Activated CD8-positive, alpha-beta memory T cell treated with anti-CD3 and anti-CD28 coated beads for 24 hours (primary cell): ENCODE results near the gene MAP3K3.

Experiments
- DNase-seq: peaks from one replicate; pipeline ENCODE4 v3.0.0-alpha.2; 2020

Gene MAP3K3

DNA sequence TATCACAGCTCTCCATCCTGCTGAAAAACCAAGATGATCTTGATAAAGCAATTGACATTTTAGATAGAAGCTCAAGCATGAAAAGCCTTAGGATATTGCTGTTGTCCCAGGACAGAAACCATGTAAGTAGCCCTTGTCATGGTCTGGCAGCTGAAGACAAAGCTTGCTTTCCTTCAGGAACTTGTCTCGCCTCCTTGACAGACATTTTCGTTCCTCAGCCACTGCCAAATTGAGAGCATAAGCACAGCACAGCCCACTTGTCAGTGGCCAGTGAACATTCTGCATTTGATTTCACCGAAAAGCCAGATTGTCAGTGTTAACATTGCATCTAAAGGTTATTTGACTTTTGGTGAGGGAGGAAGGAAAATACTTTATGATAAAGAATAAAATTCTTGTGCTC, 35.6 kb downstream of the MAP3K3 start:
- no peak for DNase-seq

- no peak for DNase-seq
These were observed 36.1 kb downstream of the MAP3K3 start for GRCh38 chr17:63658366-63658765.

- DNase-seq = no peak
These were observed 37.6 kb downstream of the MAP3K3 start for GRCh38 chr17:63659850-63660249.

GRCh38 chr17:63665527-63666214, 43.5 kb downstream of the MAP3K3 start:
- no peak for DNase-seq

GRCh38 chr17:63672856-63673255, 50.6 kb downstream of the MAP3K3 start:
- DNase-seq = no peak

- DNase-seq = no peak
These were observed 53.0 kb downstream of the MAP3K3 start for GRCh38 chr17:63675231-63675606.

- DNase-seq = no peak
These were observed 53.7 kb downstream of the MAP3K3 start for GRCh38 chr17:63675607-63676546.

- no peak for DNase-seq
These were observed 54.4 kb downstream of the MAP3K3 start for GRCh38 chr17:63676584-63676983.

DNA sequence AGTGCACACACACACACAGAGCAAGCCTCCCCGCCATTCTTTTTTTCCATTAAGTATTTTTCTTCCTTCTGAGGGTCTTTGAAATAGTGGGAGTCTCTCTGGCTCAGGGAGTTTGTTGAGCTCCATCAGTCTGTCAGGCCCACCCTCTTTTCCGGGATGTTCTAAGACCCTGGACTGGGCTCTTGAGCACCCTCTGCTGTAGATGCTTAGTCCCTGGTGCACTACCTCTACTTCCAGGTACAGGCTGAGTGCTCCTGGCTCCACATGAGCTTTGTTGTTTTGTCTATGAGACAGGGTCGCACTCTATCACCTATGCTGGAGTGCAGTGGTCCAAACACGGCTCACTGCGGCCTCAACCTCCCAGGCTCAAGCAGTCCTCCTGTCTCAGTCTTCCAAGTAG, 57.0 kb downstream of the MAP3K3 start:
- no peak for DNase-seq

GRCh38 chr17:63680700-63681099, 58.5 kb downstream of the MAP3K3 start:
- no peak for DNase-seq

DNA sequence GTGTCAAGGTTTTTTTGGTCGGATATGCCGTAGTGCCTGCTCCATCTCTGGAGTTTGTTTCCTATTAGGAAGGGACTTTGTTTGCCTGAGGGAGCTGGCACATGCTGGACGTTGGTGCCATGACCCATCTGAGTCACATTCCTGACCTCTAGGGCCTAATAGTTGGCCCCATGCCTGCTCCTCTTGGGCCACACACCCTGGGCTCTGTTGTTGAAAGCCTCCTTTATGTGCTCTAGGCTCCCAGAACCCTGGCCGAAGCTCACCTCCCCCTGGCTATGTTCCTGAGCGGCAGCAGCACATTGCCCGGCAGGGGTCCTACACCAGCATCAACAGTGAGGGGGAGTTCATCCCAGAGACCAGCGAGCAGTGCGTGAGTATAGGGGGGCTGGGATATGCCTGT, 59.3 kb downstream of the MAP3K3 start:
- DNase-seq = no peak

DNA sequence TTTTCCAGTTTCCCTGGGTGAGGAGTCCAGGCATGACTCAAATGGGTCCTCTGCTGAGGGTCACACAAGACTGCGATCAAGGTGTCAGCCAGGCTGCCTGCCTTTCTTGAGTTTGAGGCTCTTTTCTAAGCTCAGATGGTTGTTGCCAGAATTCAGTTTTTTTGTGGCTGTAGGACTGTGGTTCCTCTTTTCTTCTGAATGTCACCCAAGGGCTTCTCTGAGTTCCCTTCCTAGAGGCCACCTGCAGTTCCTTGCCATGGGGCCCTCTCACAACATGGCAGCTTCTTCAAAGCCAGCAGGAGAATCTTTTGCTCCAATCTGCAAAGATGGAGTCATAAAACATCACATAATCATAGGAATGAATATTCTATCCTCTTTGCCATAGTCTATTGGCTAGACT, 60.2 kb downstream of the MAP3K3 start:
- no peak for DNase-seq

DNA sequence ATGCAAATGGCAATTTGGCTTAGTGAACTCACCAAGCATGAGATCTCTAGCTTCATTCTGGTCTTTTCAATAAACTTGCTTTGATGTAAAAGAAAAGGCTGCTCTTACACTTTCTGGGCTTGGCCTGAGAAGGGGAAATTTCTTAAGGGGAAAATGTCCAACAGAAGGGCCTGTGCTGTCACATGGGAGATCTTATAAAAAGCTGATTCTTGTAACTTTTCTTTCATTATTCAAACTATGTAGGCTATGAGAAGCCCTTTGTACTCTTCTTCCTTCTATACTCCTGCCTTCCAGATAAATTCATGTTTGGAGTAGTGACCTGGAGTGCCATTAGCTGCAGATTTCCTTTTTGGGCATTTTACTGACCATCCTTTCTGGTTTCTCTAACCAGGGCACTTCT, 60.8 kb downstream of the MAP3K3 start:
- no peak for DNase-seq

- no peak for DNase-seq
These were observed 62.8 kb downstream of the MAP3K3 start for GRCh38 chr17:63685041-63685440.

- DNase-seq = no peak
These were observed 63.4 kb downstream of the MAP3K3 start for GRCh38 chr17:63685578-63685977.

DNA sequence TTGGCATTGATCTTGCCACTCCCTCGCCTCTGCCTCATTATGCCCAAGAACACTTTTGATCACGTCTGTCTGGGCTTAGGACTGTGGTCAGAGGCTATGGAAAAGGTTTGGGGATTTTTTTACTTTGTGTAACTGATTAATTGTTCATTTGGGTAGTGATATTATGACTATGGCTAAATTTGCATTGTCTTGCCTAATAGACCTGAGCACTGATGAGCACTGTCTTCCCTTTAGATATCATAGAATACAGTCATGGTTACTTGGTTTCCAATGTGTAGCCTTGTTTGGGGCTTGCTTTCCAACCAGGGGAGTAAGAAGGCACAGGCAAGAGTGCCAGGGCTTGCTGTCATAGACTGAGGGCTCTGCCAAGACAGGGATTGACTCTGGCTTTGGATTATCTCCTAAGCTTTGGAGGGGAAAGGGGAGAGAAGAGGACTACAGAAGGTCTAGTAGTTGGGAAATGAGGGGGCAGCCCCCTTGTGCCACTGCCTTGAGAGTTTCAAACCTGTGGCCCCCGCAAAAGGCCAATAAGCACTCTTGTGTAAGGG, 64.0 kb downstream of the MAP3K3 start:
- DNase-seq = no peak

GRCh38 chr17:63688396-63689020, 66.3 kb downstream of the MAP3K3 start:
- no peak for DNase-seq

- DNase-seq = no peak
These were observed 67.3 kb downstream of the MAP3K3 start for GRCh38 chr17:63689479-63689878.

DNA sequence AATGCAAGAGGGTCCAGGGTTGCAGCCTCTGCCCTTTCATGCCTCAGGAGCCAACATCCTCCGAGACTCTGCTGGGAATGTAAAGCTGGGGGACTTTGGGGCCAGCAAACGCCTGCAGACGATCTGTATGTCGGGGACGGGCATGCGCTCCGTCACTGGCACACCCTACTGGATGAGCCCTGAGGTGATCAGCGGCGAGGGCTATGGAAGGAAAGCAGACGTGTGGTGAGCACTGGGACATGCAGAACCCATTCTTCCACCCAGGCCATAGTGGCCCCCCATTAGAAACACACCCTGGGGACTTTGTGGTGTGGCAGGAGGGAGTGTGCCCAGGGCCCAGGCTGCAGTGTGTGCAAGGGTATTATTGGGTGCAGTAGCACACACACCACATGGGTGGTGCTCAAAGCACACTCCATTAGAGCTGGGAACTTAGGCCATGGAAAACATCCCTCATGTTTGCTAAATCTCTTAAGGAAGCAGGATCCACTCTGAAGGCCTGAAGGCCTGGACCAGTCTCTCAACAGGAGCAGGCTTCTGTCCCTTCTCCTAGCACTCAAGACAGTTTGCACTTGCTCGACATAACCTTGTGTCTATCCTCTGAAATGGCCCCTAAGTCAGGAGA, 70.1 kb downstream of the MAP3K3 start:
- DNase-seq = no peak

DNA sequence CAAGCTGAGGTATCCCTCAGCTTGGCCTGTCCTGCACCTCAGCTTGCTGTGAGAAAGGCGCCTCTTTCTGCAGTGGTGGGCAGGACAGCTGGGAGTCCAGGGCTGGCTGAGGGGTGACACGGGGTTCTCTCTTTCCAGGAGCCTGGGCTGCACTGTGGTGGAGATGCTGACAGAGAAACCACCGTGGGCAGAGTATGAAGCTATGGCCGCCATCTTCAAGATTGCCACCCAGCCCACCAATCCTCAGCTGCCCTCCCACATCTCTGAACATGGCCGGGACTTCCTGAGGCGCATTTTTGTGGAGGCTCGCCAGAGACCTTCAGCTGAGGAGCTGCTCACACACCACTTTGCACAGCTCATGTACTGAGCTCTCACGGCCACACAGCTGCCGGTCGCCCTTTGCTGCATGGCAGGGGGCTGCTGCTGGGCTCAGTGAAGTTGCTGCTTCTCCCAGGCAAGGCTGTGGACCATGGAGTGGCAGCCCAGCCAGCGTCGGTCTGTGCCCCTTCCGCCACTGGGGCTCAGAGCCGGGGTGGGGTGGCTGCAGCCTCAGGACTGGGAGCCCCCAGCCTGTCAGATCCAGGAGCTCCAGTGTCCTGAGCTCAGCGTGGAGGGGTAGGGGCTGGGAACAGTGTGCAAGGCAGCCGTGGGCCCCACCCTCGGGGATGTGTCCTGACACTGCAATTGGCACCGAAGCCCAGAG, 71.3 kb downstream of the MAP3K3 start:
- DNase-seq = no peak

DNA sequence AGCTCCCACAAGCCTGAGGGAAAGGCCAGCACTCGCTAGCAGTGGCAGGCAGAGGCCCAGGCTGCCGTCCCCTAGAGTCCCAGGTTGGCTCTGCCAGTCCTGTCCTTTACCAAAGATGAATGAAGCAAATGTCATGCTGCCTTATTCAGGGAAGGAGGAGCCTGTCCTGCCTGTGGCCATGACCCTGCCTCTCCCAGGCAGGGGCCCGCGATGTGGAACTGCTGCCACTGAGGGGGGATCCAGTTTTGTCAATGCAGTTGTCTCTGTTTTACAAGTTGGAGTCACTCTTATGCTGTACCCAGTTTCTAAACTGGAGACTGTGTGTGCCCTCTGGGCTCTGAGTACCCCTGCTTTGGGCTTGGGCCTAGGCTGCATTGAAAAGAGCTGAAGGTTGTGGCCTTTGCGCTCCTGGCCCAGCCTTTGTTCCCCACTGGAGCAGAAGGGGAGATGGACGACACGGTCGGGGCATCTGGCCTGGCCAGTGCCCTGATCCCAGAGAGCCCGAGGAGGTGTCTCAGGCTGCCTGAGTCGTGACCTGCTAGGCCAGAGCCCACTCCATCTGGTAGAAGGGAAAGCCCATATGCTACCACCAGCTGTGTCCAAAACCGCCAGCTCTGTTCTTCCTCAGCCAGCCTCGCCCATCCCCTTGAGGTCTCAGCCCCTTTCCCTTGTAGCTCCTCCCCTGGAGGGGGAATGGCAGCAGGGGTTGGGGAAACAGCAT, 72.2 kb downstream of the MAP3K3 start:
- DNase-seq = no peak
